Neural cell (in vitro differentiated cells): ENCODE measurements around the gene STAC2.

Experiments used
- EP300 ChIP-seq: fragments of 450-650 bp; conservative IDR thresholded peaks from 2 replicates; pipeline ENCODE4 v1.6.1; 2014; ENCODE audit warnings: antibody characterized with exemption, mild to moderate bottlenecking, moderate library complexity; ENCODE audit not compliant: poor library complexity, severe bottlenecking
- EZH2 ChIP-seq: fragments of 200-600, 300-800 bp; shearing (Covaris generic), sonication (generic); IDR thresholded peaks from 2 replicates; pipeline ENCODE4 v1.6.1; 2014; ENCODE audit warnings: antibody characterized with exemption, low read length, borderline replicate concordance, mild to moderate bottlenecking; ENCODE audit not compliant: insufficient read depth, poor library complexity, severe bottlenecking
- MXI1 ChIP-seq: fragments of 450-650 bp; conservative IDR thresholded peaks from 2 replicates; pipeline ENCODE4 v1.6.1; 2014; ENCODE audit warnings: antibody characterized with exemption, mild to moderate bottlenecking; ENCODE audit not compliant: poor library complexity, severe bottlenecking
- POLR2AphosphoS5 ChIP-seq: IDR thresholded peaks from 2 replicates; pipeline ENCODE4 v1.6.1; 2012
- RAD21 ChIP-seq: fragments of 450-650 bp; conservative IDR thresholded peaks from 2 replicates; pipeline ENCODE4 v1.6.1; 2014; ENCODE audit warnings: antibody characterized with exemption, mild to moderate bottlenecking, moderate library complexity
- REST ChIP-seq: IDR thresholded peaks from 2 replicates; pipeline ENCODE4 v1.6.1; 2012; ENCODE audit warnings: borderline replicate concordance
- SMC3 ChIP-seq: fragments of 450-650 bp; conservative IDR thresholded peaks from 2 replicates; pipeline ENCODE4 v1.6.1; 2014; ENCODE audit warnings: antibody characterized with exemption, mild to moderate bottlenecking, moderate library complexity; ENCODE audit not compliant: poor library complexity
- TAF1 ChIP-seq: IDR thresholded peaks from 2 replicates; pipeline ENCODE4 v1.6.1; 2012; ENCODE audit warnings: low read depth
- TF ChIP-seq, protein P1 (sequence below): fragments of 450-650 bp; IDR thresholded peaks from 2 replicates; pipeline ENCODE4 v1.5.1; 2014; ENCODE audit warnings: antibody characterized with exemption, mild to moderate bottlenecking, moderate library complexity; ENCODE audit not compliant: poor library complexity, severe bottlenecking

- TF ChIP-seq, protein P1, sequence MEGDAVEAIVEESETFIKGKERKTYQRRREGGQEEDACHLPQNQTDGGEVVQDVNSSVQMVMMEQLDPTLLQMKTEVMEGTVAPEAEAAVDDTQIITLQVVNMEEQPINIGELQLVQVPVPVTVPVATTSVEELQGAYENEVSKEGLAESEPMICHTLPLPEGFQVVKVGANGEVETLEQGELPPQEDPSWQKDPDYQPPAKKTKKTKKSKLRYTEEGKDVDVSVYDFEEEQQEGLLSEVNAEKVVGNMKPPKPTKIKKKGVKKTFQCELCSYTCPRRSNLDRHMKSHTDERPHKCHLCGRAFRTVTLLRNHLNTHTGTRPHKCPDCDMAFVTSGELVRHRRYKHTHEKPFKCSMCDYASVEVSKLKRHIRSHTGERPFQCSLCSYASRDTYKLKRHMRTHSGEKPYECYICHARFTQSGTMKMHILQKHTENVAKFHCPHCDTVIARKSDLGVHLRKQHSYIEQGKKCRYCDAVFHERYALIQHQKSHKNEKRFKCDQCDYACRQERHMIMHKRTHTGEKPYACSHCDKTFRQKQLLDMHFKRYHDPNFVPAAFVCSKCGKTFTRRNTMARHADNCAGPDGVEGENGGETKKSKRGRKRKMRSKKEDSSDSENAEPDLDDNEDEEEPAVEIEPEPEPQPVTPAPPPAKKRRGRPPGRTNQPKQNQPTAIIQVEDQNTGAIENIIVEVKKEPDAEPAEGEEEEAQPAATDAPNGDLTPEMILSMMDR, result no peak
- TF ChIP-seq EZH2, result no peak
- no peak for TF ChIP-seq MXI1
- TF ChIP-seq RAD21, result no peak
- TF ChIP-seq TAF1, result no peak
- no peak for TF ChIP-seq POLR2AphosphoS5
- no peak for TF ChIP-seq EP300
- no peak for TF ChIP-seq REST
- no peak for TF ChIP-seq SMC3
These were observed 13.4 kb downstream of the STAC2 start for GRCh38 chr17:39212195-39212810.
